Peyer's patch (tissue), 4 donors: ENCODE data around the gene ACAD11. TPM values are rescaled to one million over a fixed set of nuclear protein-coding genes. Genes with fewer than 3 reads are reported as not detected.
"Not testable (repeated sequence)": the region's sequence is repeated elsewhere in the genome, so short reads cannot be mapped to it uniquely, and the experiment has no call there.

Experiments
- DNase-seq, 3 donors: peaks; one replicate each; pipeline ENCODE4 v3.0.0-alpha.2; 2017 to 2019
- H3K27ac ChIP-seq, 4 donors: fragments of 200-600 bp; sonication (generic); one replicate each; pipeline ENCODE4 v1.5.1; 2016 to 2019
- H3K27me3 ChIP-seq, 2 donors: fragments of 200-600 bp; sonication (generic); one replicate each; pipeline ENCODE4 v1.5.1; 2019
- H3K36me3 ChIP-seq, 3 donors: fragments of 200-600 bp; sonication (generic); one replicate each; pipeline ENCODE4 v1.5.1; 2016 to 2019
- H3K4me1 ChIP-seq, 4 donors: fragments of 200-600 bp; sonication (generic); one replicate each; pipeline ENCODE4 v1.5.1; 2016 to 2019
- H3K4me3 ChIP-seq, 4 donors: fragments of 200-600 bp; sonication (generic); 1 replicate in 3 of 4; 2 replicates in 1 of 4; pipeline ENCODE4 v1.5.1; 2016 to 2019; ENCODE audit warnings: mild to moderate bottlenecking in 1 of 4
- H3K9me3 ChIP-seq, 4 donors: fragments of 200-600 bp; sonication (generic); one replicate each; pipeline ENCODE4 v1.5.1; 2016 to 2019; ENCODE audit warnings: mild to moderate bottlenecking in 1 of 4
- POLR2A ChIP-seq, 2 donors: fragments of 450-650 bp; IDR thresholded peaks; one replicate each; pipeline ENCODE4 v1.5.1; 2017; ENCODE audit warnings: antibody characterized with exemption in 2 of 2, mild to moderate bottlenecking in 2 of 2, moderate library complexity in 2 of 2
- total RNA-seq, 4 donors: library from RNA; depleted of rRNA; stranded (reverse); fragments of >200 nt; gene quantifications; one replicate each; pipeline ENCODE4 v1.1.0, GENCODE V29; 2016
- TF ChIP-seq, protein P1 (sequence below), 6 experiments: fragments of 450-650 bp in 4 of 6; fragments of 200-600 bp in 2 of 6; sonication (generic) in 1 of 6; IDR thresholded peaks; one replicate each; pipeline ENCODE4 v1.5.1; 2017 to 2019; ENCODE audit warnings: antibody characterized with exemption in 6 of 6, mild to moderate bottlenecking in 3 of 6, moderate library complexity in 1 of 6

ACAD11 gene
- total RNA-seq, 4 donors from 2014 or later, result 87.2 to 138 (median 114) TPM

DNA sequence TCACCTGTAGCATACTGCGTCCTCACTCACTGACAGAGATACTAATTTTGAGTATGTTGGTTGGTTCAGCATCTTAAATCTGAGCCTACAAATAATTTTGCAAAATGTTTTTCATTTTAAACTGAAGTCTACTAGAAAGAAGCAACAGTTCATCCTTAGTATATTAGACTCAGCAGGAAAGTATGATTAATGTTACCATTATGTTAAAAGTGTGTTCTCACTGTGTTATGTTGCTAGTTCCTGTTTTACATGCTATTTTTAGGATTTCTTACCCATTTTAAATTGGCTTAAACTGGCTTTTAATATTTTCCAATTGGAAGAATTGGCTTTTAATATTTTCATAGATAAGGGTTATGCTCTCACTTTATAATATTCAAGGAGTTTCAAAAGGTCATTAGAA is 36.8 kb downstream of the ACAD11 start:
- Histone ChIP-seq H3K4me3 (no peak overlapping the region), H3K27me3 (no peaks in the 10 kb centered on the region), H3K4me1 (no peaks in the 10 kb centered on the region), H3K36me3 (peaks cover 0 to 47% (median 0%) of the 10 kb centered on the region in 3 donors), H3K9me3 (no peaks in the 10 kb centered on the region), H3K27ac (no peak overlapping the region)
- DNase-seq, result no peak
- TF ChIP-seq, protein P1, sequence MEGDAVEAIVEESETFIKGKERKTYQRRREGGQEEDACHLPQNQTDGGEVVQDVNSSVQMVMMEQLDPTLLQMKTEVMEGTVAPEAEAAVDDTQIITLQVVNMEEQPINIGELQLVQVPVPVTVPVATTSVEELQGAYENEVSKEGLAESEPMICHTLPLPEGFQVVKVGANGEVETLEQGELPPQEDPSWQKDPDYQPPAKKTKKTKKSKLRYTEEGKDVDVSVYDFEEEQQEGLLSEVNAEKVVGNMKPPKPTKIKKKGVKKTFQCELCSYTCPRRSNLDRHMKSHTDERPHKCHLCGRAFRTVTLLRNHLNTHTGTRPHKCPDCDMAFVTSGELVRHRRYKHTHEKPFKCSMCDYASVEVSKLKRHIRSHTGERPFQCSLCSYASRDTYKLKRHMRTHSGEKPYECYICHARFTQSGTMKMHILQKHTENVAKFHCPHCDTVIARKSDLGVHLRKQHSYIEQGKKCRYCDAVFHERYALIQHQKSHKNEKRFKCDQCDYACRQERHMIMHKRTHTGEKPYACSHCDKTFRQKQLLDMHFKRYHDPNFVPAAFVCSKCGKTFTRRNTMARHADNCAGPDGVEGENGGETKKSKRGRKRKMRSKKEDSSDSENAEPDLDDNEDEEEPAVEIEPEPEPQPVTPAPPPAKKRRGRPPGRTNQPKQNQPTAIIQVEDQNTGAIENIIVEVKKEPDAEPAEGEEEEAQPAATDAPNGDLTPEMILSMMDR (IDR thresholded peaks at IDR 0.05), result no peak

DNA sequence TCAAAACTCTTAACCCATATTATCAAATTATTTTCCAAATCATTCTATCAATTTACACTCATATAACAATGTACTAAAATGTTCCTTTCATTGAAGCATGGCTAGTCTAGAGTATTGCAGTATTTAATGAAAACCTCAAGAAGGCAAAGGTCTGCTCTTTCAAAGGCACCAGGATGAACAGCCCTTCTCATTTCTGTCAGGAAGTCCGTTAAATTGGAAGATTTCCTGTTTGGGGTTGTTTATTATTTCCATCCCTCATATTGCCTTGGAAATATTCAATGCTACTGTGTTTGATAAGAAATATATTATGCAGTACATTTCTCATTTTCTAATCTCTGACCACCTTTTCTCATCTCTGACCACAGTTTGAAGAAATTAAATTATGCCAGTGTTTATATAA is 37.5 kb downstream of the ACAD11 start:
- no peak overlapping the region for H3K27ac ChIP-seq
- no peak overlapping the region for H3K4me3 ChIP-seq
- TF ChIP-seq POLR2A (IDR thresholded peaks at IDR 0.05), result no peak
- TF ChIP-seq, protein P1 (IDR thresholded peaks at IDR 0.05), result no peak
- no peaks in the 10 kb centered on the region for H3K27me3 ChIP-seq
- no peaks in the 10 kb centered on the region for H3K4me1 ChIP-seq
- no peaks in the 10 kb centered on the region for H3K9me3 ChIP-seq
- peaks cover 0 to 40% (median 0%) of the 10 kb centered on the region in 3 donors for H3K36me3 ChIP-seq
- no peak for DNase-seq

DNA sequence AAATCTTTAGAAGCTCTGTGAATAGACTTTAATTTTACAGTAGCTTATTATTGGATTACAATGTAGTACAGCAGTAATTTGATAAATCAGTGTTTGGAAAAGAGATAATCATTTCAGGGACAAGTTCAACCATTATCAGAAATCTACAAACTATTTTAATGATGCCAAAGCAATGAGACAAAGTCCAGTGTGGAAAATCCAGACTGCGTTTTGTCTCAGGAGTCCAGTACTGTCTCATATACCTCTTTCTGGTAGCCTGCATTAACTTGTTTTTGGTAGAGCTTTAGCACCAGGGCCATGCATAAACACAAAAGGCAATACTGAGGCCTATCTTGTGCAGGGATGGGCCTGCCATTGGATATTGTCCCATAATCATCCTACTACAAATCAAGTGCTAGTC is 42.8 kb downstream of the ACAD11 start:
- Histone ChIP-seq H3K27ac (no peak overlapping the region), H3K4me3 (no peak overlapping the region), H3K36me3 (peaks cover 0 to 26% (median 0%) of the 10 kb centered on the region in 3 donors), H3K4me1 (no peaks in the 10 kb centered on the region), H3K27me3 (no peaks in the 10 kb centered on the region), H3K9me3 (peaks cover 0 to 5% (median 0%) of the 10 kb centered on the region in 4 donors)
- no peak for DNase-seq
- TF ChIP-seq, protein P1 (IDR thresholded peaks at IDR 0.05), result no peak
- no peak for TF ChIP-seq POLR2A (IDR thresholded peaks at IDR 0.05)

DNA sequence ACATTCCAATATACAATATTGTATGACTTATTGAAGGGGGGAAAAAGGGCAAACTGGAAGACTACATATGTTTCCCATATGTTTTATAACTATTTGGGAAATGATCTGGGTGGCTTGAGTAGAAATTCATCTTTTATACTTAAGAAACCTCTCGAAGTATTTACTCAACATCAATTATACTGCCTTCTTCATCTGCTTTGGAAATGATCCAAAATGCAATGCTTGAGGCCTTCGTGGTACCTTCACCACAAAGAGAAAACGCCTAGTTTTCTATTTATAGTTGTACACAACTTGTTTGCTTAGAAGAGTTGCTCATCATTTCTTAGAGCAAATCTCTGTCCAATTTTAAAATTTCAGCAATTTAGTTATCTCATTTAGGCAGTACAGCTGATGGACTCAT is 43.7 kb downstream of the ACAD11 start:
- no peak for DNase-seq
- Histone ChIP-seq H3K27me3 (no peaks in the 10 kb centered on the region), H3K4me1 (no peaks in the 10 kb centered on the region), H3K4me3 (no peak overlapping the region), H3K36me3 (peaks cover 0 to 26% (median 0%) of the 10 kb centered on the region in 3 donors), H3K9me3 (peaks cover 0 to 5% (median 0%) of the 10 kb centered on the region in 4 donors), H3K27ac (no peak overlapping the region)
- TF ChIP-seq, protein P1 (IDR thresholded peaks at IDR 0.05), result no peak
- no peak for TF ChIP-seq POLR2A (IDR thresholded peaks at IDR 0.05)

DNA sequence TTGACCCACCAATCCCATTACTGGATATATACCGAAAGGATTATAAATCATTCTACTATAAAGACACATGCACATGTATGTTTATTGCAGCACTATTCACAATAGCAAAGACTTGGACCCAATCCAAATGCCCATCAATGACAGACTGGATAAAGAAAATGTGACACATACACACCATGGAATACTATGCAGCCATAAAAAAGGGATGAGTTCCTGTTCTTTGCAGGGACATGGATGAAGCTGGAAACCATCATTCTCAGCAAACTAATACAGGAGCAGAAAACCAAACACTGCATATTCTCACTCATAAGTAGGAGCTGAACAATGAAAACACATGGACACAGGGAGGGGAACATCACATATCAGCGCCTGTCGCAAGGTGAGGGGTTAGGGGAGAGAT is 44.3 kb downstream of the ACAD11 start:
- H3K27me3 ChIP-seq, H3K9me3 ChIP-seq, H3K27ac ChIP-seq, DNase-seq, H3K4me3 ChIP-seq, H3K4me1 ChIP-seq: not testable (repeated sequence)
- H3K36me3 ChIP-seq, result peaks cover 0 to 26% (median 0%) of the 10 kb centered on the region in 3 donors

DNA sequence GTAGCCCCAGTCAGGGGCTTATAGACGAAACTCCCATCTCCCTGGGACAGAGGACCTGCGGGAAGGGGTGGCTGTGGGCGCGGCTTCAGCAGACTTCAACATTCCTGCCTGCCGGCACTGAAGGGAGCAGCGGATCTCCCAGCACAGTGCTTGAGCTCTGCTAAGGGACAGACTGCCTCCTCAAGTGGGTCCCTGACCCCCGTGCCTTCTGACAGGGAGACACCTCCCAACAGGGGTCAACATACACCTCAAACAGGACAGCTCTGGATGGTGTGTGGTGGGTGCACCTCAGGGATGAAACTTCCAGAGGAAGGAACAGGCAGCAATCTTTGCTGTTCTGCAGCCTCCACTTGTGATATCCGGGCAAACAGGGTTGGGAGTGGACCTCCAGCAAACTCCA is 53.0 kb downstream of the ACAD11 start:
- not testable (repeated sequence) for H3K9me3 ChIP-seq, H3K27ac ChIP-seq, H3K4me1 ChIP-seq, H3K27me3 ChIP-seq, DNase-seq, H3K4me3 ChIP-seq
- peaks cover 0 to 21% (median 0%) of the 10 kb centered on the region in 3 donors for H3K36me3 ChIP-seq

DNA sequence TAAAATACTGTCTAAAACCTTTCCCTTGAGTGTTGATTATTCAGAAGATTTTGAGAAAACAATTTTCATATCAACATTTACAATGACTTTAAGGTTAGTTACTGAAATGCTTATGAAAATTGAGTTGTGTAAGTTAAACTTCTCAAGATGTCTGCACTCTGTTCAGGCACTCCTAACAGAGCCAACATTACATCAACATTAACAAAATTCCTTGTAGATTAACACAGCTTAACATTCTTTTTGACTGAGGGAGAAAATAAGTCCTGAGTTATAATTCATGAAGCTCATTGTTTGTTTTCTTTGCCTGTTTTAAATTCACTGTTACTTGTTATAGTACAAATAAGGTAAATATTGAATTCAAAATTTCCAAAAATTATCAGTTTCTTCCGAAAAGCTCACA is 53.5 kb downstream of the ACAD11 start:
- no peak for DNase-seq
- H3K27me3 ChIP-seq, result no peaks in the 10 kb centered on the region
- H3K4me3 ChIP-seq, result no peak overlapping the region
- no peak for TF ChIP-seq POLR2A (IDR thresholded peaks at IDR 0.05)
- TF ChIP-seq, protein P1 (IDR thresholded peaks at IDR 0.05), result no peak
- H3K9me3 ChIP-seq, result no peaks in the 10 kb centered on the region
- peaks cover 0 to 21% (median 0%) of the 10 kb centered on the region in 3 donors for H3K36me3 ChIP-seq
- H3K4me1 ChIP-seq, result no peaks in the 10 kb centered on the region
- H3K27ac ChIP-seq, result no peak overlapping the region
